Endodermal cell (in vitro differentiated cells): Measurements from ENCODE around the gene PDCD1. TPM values are rescaled to one million over a fixed set of nuclear protein-coding genes. Genes with fewer than 3 reads are reported as not detected.
A peak's percentile ranks its signal among the peaks of the same experiment; 100 is the strongest.

Source experiments
- DNase-seq: peaks from one replicate; pipeline ENCODE4 v3.0.0-alpha.2; 2017
- H3K27ac ChIP-seq: 2 replicates; pipeline ENCODE4 v1.5.1; 2013; ENCODE audit warnings: mild to moderate bottlenecking, low read depth, low read length, moderate library complexity
- H3K27me3 ChIP-seq: 2 replicates; pipeline ENCODE4 v1.6.1; 2013; ENCODE audit warnings: mild to moderate bottlenecking, low read length, moderate library complexity; ENCODE audit not compliant: insufficient read depth, control insufficient read depth, poor library complexity, severe bottlenecking
- H3K36me3 ChIP-seq: 2 replicates; pipeline ENCODE4 v1.7.0; 2013; ENCODE audit warnings: mild to moderate bottlenecking, low read length, moderate library complexity; ENCODE audit not compliant: control insufficient read depth, insufficient read depth
- H3K4me1 ChIP-seq: one replicate; pipeline ENCODE4 v1.7.0; 2013; ENCODE audit warnings: low read length; ENCODE audit not compliant: control insufficient read depth, insufficient read depth
- H3K4me3 ChIP-seq: 2 replicates; pipeline ENCODE4 v1.5.1; 2013; ENCODE audit warnings: mild to moderate bottlenecking, low read length, moderate library complexity
- H3K9ac ChIP-seq: 2 replicates; pipeline ENCODE4 v1.6.1; 2013; ENCODE audit warnings: mild to moderate bottlenecking, low read length, moderate library complexity; ENCODE audit not compliant: poor library complexity, severe bottlenecking; ENCODE audit errors: extremely low read depth
- H3K9me3 ChIP-seq: 2 replicates; pipeline ENCODE4 v1.6.1; 2013; ENCODE audit warnings: mild to moderate bottlenecking, low read length, moderate library complexity; ENCODE audit not compliant: control insufficient read depth
- H3K27ac Mint-ChIP-seq: 2 replicates; pipeline ENCODE4 v1.8.0; 2020; ENCODE audit warnings: mixed read lengths
- H3K27me3 Mint-ChIP-seq: 2 replicates; pipeline ENCODE4 v1.8.0; 2021; ENCODE audit warnings: mild to moderate bottlenecking, mixed read lengths; ENCODE audit not compliant: insufficient read depth
- H3K36me3 Mint-ChIP-seq: 2 replicates; pipeline ENCODE4 v1.8.0; 2020; ENCODE audit warnings: low read depth, mixed read lengths
- H3K4me1 Mint-ChIP-seq: 2 replicates; pipeline ENCODE4 v1.8.0; 2020; ENCODE audit warnings: mixed read lengths
- H3K4me3 Mint-ChIP-seq: 2 replicates; pipeline ENCODE4 v1.8.0; 2020; ENCODE audit warnings: mild to moderate bottlenecking, moderate library complexity, mixed read lengths
- H3K9me3 Mint-ChIP-seq: 2 replicates; pipeline ENCODE4 v1.8.0; 2020; ENCODE audit warnings: mild to moderate bottlenecking, mixed read lengths
- WGBS, 2 experiments: methylation state at CpG; one replicate each; pipeline versions ENCODE4 v1.1.5 to v1.1.7; 2013; ENCODE audit warnings: missing lambda C conversion rate in 2 of 2, mixed read lengths in 1 of 2; ENCODE audit not compliant: insufficient coverage in 1 of 2, insufficient read length in 1 of 2; 5-methylcytosine and 5-hydroxymethylcytosine counted together
- total RNA-seq, 2 donors: library from RNA; stranded (reverse); fragmentation: NEBNext Ultra II Directional in 1 of 2; extraction: Animal tissue kit (Norgen Biotek cat#: 25700) in 1 of 2; gene quantifications; 2 replicates in 1 of 2; 3 replicates in 1 of 2; pipeline ENCODE4 v1.2.1, GENCODE V29; 2021
- TF ChIP-seq, protein P1 (sequence below): fragments of 200-600 bp; sonication (generic); conservative IDR thresholded peaks from 2 replicates; pipeline ENCODE4 v1.5.0; 2021; ENCODE audit warnings: antibody characterized with exemption, mild to moderate bottlenecking

Gene PDCD1
- total RNA-seq, 2 donors from 2014 or later, result 0.20 TPM; not detected in 1

DNA sequence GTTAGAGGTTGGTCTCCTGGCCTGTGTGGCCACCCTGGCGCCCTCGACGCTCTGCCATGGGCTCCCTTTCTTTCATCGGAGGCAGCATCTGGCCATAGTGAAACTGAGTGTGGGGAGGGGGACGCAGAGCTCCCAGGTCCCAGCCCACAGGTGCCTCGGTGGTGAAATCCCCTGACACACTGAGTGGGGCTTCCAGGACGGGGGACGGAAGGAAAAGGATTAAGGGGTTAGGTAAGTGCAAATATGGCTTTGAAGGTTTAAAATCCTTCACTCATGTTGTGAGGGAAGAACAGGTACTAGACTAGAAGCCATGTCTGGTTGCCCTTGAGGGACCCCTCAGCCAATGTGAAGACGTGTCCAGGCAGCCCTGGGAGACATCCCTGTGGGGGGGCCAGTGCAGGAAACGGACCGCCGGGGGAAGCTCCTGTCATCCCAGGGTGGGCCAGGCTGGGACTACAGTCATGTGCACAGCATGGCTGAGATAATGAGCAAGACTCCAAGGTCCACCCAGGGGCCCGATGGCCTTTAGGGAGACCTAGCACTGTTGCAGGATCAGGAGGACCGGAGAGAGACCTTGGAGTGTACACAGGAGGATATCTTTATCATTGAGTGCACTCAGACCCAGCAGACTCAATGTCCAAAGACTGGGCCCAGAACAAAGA lies 47.2 kb upstream of the PDCD1 start:
- no peak overlapping the region for H3K9ac ChIP-seq
- no peak for DNase-seq
- H3K4me1 ChIP-seq, result peaks cover 5% of the 10 kb centered on the region
- 84 to 89% methylated on average over 6 to 14 of the region's 14 CpGs for WGBS, 2 experiments
- peak overlapping the region; percentile 26 for H3K27ac Mint-ChIP-seq
- TF ChIP-seq, protein P1, sequence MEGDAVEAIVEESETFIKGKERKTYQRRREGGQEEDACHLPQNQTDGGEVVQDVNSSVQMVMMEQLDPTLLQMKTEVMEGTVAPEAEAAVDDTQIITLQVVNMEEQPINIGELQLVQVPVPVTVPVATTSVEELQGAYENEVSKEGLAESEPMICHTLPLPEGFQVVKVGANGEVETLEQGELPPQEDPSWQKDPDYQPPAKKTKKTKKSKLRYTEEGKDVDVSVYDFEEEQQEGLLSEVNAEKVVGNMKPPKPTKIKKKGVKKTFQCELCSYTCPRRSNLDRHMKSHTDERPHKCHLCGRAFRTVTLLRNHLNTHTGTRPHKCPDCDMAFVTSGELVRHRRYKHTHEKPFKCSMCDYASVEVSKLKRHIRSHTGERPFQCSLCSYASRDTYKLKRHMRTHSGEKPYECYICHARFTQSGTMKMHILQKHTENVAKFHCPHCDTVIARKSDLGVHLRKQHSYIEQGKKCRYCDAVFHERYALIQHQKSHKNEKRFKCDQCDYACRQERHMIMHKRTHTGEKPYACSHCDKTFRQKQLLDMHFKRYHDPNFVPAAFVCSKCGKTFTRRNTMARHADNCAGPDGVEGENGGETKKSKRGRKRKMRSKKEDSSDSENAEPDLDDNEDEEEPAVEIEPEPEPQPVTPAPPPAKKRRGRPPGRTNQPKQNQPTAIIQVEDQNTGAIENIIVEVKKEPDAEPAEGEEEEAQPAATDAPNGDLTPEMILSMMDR, result no peak
- H3K27me3 Mint-ChIP-seq, result no peaks in the 10 kb centered on the region
- H3K36me3 ChIP-seq, result no peaks in the 10 kb centered on the region
- H3K4me3 ChIP-seq, result no peak overlapping the region
- no peaks in the 10 kb centered on the region for H3K9me3 Mint-ChIP-seq
- H3K36me3 Mint-ChIP-seq, result no peaks in the 10 kb centered on the region
- no peak overlapping the region for H3K4me3 Mint-ChIP-seq
- peaks cover 6% of the 10 kb centered on the region for H3K4me1 Mint-ChIP-seq
- no peaks in the 10 kb centered on the region for H3K27me3 ChIP-seq
- H3K27ac ChIP-seq, result no peak overlapping the region
- H3K9me3 ChIP-seq, result no peaks in the 10 kb centered on the region

DNA sequence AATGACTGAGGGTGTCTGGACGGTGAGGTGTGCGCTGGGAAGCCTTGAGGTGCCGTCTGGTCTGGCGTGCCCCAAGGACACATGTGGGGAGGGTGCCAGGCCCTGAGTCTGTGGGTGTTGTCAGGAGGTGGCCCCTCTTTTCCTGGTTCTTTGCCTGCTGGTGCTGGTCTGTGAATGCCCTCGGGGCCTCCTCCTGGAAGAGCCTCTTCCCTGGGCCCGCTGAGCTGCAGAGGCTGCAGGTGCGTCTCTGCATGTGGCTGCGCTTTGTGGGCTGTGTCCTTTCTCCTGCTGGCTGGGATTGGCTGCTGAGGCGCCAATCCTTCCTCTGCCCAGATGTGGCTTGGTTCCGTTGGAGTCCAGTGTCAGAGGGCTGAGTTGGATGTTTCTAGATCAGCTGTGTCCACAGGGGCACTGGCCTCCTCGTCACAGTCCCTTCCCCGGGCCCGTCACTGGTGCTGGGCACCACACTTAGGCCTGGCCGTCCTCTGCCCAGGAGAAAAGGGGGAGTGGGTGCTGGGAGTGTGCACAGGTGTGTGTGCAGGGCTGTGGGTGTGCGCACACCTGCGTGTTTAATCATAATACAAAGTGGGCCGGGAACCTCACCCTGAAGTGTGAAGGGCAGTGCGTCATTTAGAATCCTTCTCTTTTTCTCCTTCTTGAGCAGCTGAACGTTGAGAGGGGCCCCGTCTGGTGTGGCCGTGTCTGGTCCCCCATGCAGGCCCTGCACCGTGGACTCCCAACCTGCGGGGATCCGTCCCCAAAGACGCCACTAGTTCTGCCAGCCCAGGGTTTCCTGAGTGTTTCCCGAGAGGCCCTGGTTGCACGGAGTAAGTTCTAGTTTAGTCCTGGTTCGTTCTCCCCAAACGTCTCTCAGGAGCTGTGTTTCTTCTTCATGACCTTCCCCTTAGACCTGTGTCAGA lies 46.4 kb upstream of the PDCD1 start:
- Mint-ChIP-seq H3K27ac (peak overlapping the region; percentile 26), H3K4me3 (no peak overlapping the region), H3K9me3 (no peaks in the 10 kb centered on the region), H3K27me3 (no peaks in the 10 kb centered on the region), H3K36me3 (no peaks in the 10 kb centered on the region), H3K4me1 (peaks cover 7% of the 10 kb centered on the region)
- peak; percentile 38 for DNase-seq
- no peaks in the 10 kb centered on the region for H3K9me3 ChIP-seq
- H3K36me3 ChIP-seq, result no peaks in the 10 kb centered on the region
- no peaks in the 10 kb centered on the region for H3K27me3 ChIP-seq
- H3K4me1 ChIP-seq, result peaks cover 5% of the 10 kb centered on the region
- H3K4me3 ChIP-seq, result no peak overlapping the region
- WGBS, 2 experiments, result 90 to 95% methylated on average over 16 to 29 of the region's 29 CpGs
- TF ChIP-seq, protein P1, result no peak
- H3K27ac ChIP-seq, result no peak overlapping the region
- no peak overlapping the region for H3K9ac ChIP-seq

DNA sequence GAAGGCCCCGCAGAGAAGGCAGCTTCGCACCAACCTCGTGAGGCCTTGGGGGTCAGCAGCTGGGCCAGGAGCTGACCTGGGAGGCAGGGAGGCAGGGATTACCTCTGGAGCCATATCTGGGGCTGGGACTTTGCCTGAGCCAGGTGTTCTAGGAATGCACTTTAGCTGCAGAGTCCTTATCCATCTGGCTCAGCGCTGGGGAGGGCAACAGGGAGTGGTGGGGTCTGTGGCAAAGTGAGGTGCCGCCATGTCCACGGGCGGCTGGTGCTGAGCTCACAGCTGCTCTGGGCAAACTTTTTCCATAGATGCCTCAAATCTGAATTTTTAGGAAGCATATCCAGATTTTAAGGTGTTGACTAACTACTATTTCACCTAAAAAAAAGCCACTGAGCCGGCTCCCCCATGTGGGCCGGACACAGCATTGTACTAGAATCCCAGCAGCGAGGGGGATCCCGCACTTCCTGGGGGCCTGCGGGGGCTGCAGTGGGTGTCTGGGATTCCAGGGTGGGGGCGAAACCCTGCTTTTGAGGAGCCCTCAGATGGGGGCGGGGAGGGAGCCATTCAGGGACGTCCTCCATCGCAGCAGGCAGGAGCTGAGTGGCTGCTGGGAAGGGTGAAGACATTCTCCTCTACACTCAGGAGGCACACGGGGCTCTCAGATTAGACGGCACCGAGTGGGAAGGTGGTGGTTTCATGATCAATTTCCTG lies 45.5 kb upstream of the PDCD1 start:
- H3K9me3 ChIP-seq, result no peaks in the 10 kb centered on the region
- Mint-ChIP-seq H3K4me1 (peaks cover 15% of the 10 kb centered on the region), H3K27me3 (no peaks in the 10 kb centered on the region), H3K27ac (no peak overlapping the region), H3K36me3 (no peaks in the 10 kb centered on the region), H3K9me3 (no peaks in the 10 kb centered on the region), H3K4me3 (no peak overlapping the region)
- no peak overlapping the region for H3K9ac ChIP-seq
- H3K4me1 ChIP-seq, result peaks cover 5% of the 10 kb centered on the region
- H3K27me3 ChIP-seq, result no peaks in the 10 kb centered on the region
- no peak overlapping the region for H3K27ac ChIP-seq
- DNase-seq, result peak; percentile 41
- TF ChIP-seq, protein P1, result no peak
- H3K36me3 ChIP-seq, result no peaks in the 10 kb centered on the region
- no peak overlapping the region for H3K4me3 ChIP-seq
- 92 to 94% methylated on average over 15 to 19 of the region's 19 CpGs for WGBS, 2 experiments
